ENCODE data around the gene PPP6C. TPM values are rescaled to one million over a fixed set of nuclear protein-coding genes. Genes with fewer than 3 reads are reported as not detected.
"Not testable (repeated sequence)": the region's sequence is repeated elsewhere in the genome, so short reads cannot be mapped to it uniquely, and the experiment has no call there.

The PPP6C gene
- total RNA-seq, 1 donor from 2014 or later = 25.3 TPM

- TF ChIP-seq, protein P1, sequence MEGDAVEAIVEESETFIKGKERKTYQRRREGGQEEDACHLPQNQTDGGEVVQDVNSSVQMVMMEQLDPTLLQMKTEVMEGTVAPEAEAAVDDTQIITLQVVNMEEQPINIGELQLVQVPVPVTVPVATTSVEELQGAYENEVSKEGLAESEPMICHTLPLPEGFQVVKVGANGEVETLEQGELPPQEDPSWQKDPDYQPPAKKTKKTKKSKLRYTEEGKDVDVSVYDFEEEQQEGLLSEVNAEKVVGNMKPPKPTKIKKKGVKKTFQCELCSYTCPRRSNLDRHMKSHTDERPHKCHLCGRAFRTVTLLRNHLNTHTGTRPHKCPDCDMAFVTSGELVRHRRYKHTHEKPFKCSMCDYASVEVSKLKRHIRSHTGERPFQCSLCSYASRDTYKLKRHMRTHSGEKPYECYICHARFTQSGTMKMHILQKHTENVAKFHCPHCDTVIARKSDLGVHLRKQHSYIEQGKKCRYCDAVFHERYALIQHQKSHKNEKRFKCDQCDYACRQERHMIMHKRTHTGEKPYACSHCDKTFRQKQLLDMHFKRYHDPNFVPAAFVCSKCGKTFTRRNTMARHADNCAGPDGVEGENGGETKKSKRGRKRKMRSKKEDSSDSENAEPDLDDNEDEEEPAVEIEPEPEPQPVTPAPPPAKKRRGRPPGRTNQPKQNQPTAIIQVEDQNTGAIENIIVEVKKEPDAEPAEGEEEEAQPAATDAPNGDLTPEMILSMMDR (IDR thresholded peaks at IDR 0.05; ENCODE audit: insufficient read depth, low read length, poor library complexity, severe bottlenecking) = no peak
- H3K36me3 ChIP-seq (ENCODE audit: control insufficient read depth, insufficient read depth, low read length) = no peaks in the 10 kb centered on the region
- H3K27me3 ChIP-seq (ENCODE audit: control insufficient read depth, insufficient read depth, low read length) = no peaks in the 10 kb centered on the region
- H3K4me3 ChIP-seq (ENCODE audit: low read depth, low read length) = no peak overlapping the region
- peak; percentile 79 for DNase-seq (ENCODE audit: low read depth)
Observed at GRCh38 chr9:125126019-125126746, 63.4 kb downstream of the PPP6C start.

- TF ChIP-seq, protein P1 (IDR thresholded peaks at IDR 0.05; ENCODE audit: insufficient read depth, low read length, poor library complexity, severe bottlenecking) = no peak
- Histone ChIP-seq H3K4me3 (ENCODE audit: low read depth, low read length) (no peak overlapping the region), H3K36me3 (ENCODE audit: control insufficient read depth, insufficient read depth, low read length) (no peaks in the 10 kb centered on the region), H3K27me3 (ENCODE audit: control insufficient read depth, insufficient read depth, low read length) (no peaks in the 10 kb centered on the region)
- no peak for DNase-seq (ENCODE audit: low read depth)
Observed at GRCh38 chr9:125125523-125125922, 64.1 kb downstream of the PPP6C start.

- Histone ChIP-seq H3K4me3 (ENCODE audit: low read depth, low read length) (no peak overlapping the region), H3K36me3 (ENCODE audit: control insufficient read depth, insufficient read depth, low read length) (no peaks in the 10 kb centered on the region), H3K27me3 (ENCODE audit: control insufficient read depth, insufficient read depth, low read length) (no peaks in the 10 kb centered on the region)
- TF ChIP-seq, protein P1 (IDR thresholded peaks at IDR 0.05; ENCODE audit: insufficient read depth, low read length, poor library complexity, severe bottlenecking) = no peak
- no peak for DNase-seq (ENCODE audit: low read depth)
Observed at GRCh38 chr9:125121146-125121545, 68.5 kb downstream of the PPP6C start.

DNA sequence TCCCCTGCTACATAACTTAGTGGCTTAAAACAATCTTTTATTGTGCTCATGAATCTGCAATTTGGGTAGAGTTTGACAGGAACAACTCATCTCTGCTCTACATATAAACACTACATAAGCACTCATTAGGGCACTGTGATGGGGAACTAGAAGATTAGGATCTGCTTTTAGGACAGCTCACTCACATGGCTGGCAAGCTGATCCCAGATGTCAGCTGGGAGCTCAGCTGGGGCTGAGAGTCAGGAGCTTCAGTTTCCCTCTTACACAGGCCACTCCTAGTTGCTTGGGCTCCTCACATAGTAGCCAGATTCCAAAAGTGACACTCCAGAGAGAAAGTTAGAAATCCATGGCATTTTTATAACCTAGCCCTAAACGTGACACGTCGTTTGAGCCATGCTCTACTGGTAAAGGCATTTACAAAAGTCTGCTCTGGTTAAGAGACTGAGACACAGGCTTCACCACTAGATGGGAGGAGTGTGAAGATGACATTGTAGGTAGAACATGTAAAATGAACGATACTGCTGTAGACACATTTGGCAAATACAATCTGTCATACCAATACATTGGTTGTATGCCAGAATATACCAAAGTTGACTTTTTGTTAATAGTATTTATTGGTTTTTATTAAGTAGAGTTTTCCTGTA is 69.8 kb downstream of the PPP6C start:
- DNase-seq (ENCODE audit: low read depth) = no peak
- H3K4me3 ChIP-seq (ENCODE audit: low read depth, low read length) = no peak overlapping the region

DNA sequence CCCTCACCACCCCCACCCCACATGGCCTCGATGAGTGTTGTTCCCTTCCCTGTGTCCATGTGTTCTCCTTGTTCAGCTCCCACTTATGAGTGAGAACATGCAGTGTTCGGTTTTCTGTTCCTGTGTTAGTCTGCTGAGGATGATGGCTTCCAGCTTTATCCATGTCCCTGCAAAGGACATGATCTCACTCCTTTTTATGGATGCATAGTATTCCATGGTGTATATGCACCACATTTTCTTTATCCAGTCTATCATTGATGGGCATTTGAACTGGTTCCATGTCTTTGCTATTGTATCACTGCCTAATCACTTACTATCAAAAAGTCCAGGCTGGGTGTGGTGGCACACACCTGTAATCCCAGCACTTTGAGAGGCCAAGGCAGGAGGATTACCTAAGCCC is 70.9 kb downstream of the PPP6C start:
- H3K4me3 ChIP-seq (ENCODE audit: low read depth, low read length); H3K36me3 ChIP-seq (ENCODE audit: control insufficient read depth, insufficient read depth, low read length); H3K27me3 ChIP-seq (ENCODE audit: control insufficient read depth, insufficient read depth, low read length); DNase-seq (ENCODE audit: low read depth): not testable (repeated sequence)

More for the DNA sequence above, 69.8 kb downstream of the PPP6C start:
- H3K36me3 ChIP-seq (ENCODE audit: control insufficient read depth, insufficient read depth, low read length) = no peaks in the 10 kb centered on the region
- no peaks in the 10 kb centered on the region for H3K27me3 ChIP-seq (ENCODE audit: control insufficient read depth, insufficient read depth, low read length)
- TF ChIP-seq, protein P1 (IDR thresholded peaks at IDR 0.05; ENCODE audit: insufficient read depth, low read length, poor library complexity, severe bottlenecking) = no peak

DNA sequence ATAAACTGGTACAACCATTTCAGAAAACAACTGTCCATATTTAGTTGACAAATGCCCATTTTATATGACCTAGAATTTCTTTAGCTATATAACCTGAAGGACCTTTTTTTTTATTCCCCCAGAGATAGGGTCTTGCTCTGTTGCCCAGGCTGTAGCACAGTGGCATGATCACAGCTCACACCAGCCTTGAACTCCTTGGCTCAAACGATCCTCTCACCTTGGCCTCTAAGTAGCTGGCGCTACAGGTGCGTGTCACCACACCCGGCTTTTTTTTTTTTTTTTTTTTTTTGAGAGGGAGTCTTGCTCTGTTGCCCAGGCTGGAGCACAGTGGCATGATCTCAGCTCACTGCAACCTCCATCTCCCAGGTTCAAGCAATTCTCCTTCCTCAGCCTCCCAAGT is 75.1 kb downstream of the PPP6C start:
- H3K4me3 ChIP-seq (ENCODE audit: low read depth, low read length); H3K27me3 ChIP-seq (ENCODE audit: control insufficient read depth, insufficient read depth, low read length); DNase-seq (ENCODE audit: low read depth); H3K36me3 ChIP-seq (ENCODE audit: control insufficient read depth, insufficient read depth, low read length): not testable (repeated sequence)

GRCh38 chr9:125110464-125110863 is 79.1 kb downstream of the PPP6C start:
- Histone ChIP-seq H3K36me3 (ENCODE audit: control insufficient read depth, insufficient read depth, low read length) (no peaks in the 10 kb centered on the region), H3K4me3 (ENCODE audit: low read depth, low read length) (no peak overlapping the region), H3K27me3 (ENCODE audit: control insufficient read depth, insufficient read depth, low read length) (no peaks in the 10 kb centered on the region)
- DNase-seq (ENCODE audit: low read depth) = no peak
- TF ChIP-seq, protein P1 (IDR thresholded peaks at IDR 0.05; ENCODE audit: insufficient read depth, low read length, poor library complexity, severe bottlenecking) = no peak

GRCh38 chr9:125108541-125108940 is 81.1 kb downstream of the PPP6C start:
- not testable (repeated sequence) for H3K4me3 ChIP-seq (ENCODE audit: low read depth, low read length); H3K27me3 ChIP-seq (ENCODE audit: control insufficient read depth, insufficient read depth, low read length); DNase-seq (ENCODE audit: low read depth); H3K36me3 ChIP-seq (ENCODE audit: control insufficient read depth, insufficient read depth, low read length)
